OCI-LY1 (cell line): ENCODE data around the gene POU2AF1.

Experiments
- H2AFZ ChIP-seq: fragments of 200-600 bp; sonication (generic), shearing (Covaris generic); 2 replicates; pipeline ENCODE4 v1.6.0; 2014; ENCODE audit warnings: antibody characterized with exemption, mild to moderate bottlenecking, low read length
- H3F3A ChIP-seq: fragments of 200-600 bp; sonication (generic), shearing (Covaris generic); 2 replicates; pipeline ENCODE4 v1.6.0; 2014; ENCODE audit warnings: mild to moderate bottlenecking, antibody characterized with exemption, low read length, moderate library complexity; ENCODE audit not compliant: insufficient read depth
- H3K27ac ChIP-seq: fragments of 200-600 bp; sonication (generic); 2 replicates; pipeline ENCODE4 v1.5.1; 2014; ENCODE audit warnings: low read length, mixed run types, mild to moderate bottlenecking, low read depth; ENCODE audit not compliant: poor library complexity, severe bottlenecking
- H3K27me3 ChIP-seq: fragments of 200-600 bp; sonication (generic); 2 replicates; pipeline ENCODE4 v1.6.0; 2014; ENCODE audit warnings: antibody characterized with exemption, mild to moderate bottlenecking, low read length, moderate library complexity; ENCODE audit not compliant: insufficient read depth
- H3K36me3 ChIP-seq: fragments of 200-600 bp; sonication (generic); 2 replicates; pipeline ENCODE4 v1.6.1; 2014; ENCODE audit warnings: mild to moderate bottlenecking, antibody characterized with exemption, low read length, moderate library complexity, mixed read lengths; ENCODE audit not compliant: insufficient read depth
- H3K4me1 ChIP-seq: fragments of 200-600 bp; sonication (generic); 2 replicates; pipeline ENCODE4 v1.5.1; 2014; ENCODE audit warnings: mild to moderate bottlenecking, low read length, moderate library complexity; ENCODE audit not compliant: insufficient read depth, severe bottlenecking
- H3K4me2 ChIP-seq: fragments of 200-600 bp; sonication (generic), shearing (Covaris generic); 2 replicates; pipeline ENCODE4 v1.6.1; 2014; ENCODE audit warnings: low read length
- H3K4me3 ChIP-seq: fragments of 200-600 bp; sonication (generic); 2 replicates; pipeline ENCODE4 v1.5.1; 2014; ENCODE audit warnings: low read length, low read depth, mild to moderate bottlenecking, mixed read lengths; ENCODE audit not compliant: poor library complexity, severe bottlenecking
- H3K79me2 ChIP-seq: fragments of 200-600 bp; shearing (Covaris generic); 2 replicates; pipeline ENCODE4 v1.6.1; 2016; ENCODE audit warnings: mixed run types, low read length, mixed read lengths; ENCODE audit not compliant: insufficient read depth
- H3K9ac ChIP-seq: fragments of 200-600 bp; sonication (generic), shearing (Covaris generic); 2 replicates; pipeline ENCODE4 v1.6.1; 2014; ENCODE audit warnings: mild to moderate bottlenecking, low read length, mixed read lengths
- H3K9me2 ChIP-seq: fragments of 200-600 bp; sonication (generic), shearing (Covaris generic); 2 replicates; pipeline ENCODE4 v1.6.1; 2014; ENCODE audit warnings: low read depth, mild to moderate bottlenecking, low read length, mixed read lengths
- H3K9me3 ChIP-seq: fragments of 200-600 bp; shearing (Covaris generic); 2 replicates; pipeline ENCODE4 v1.6.1; 2014; ENCODE audit warnings: low read length, mixed read lengths
- H4K20me1 ChIP-seq: fragments of 200-600 bp; sonication (generic), shearing (Covaris generic); 2 replicates; pipeline ENCODE4 v1.6.0; 2016; ENCODE audit warnings: mild to moderate bottlenecking, low read length; ENCODE audit not compliant: insufficient read depth
- EZH2 ChIP-seq: fragments of 200-600 bp; sonication (generic), shearing (Covaris generic); IDR thresholded peaks from 2 replicates; pipeline ENCODE4 v1.8.0; 2017; ENCODE audit warnings: borderline replicate concordance, mixed run types, mild to moderate bottlenecking, antibody characterized with exemption, low read length, moderate library complexity, mixed read lengths
- TF ChIP-seq, protein P1 (sequence below): fragments of 200-600 bp; sonication (generic), shearing (Covaris generic); IDR thresholded peaks from 2 replicates; pipeline ENCODE4 v1.5.1; 2017; ENCODE audit warnings: mild to moderate bottlenecking, antibody characterized with exemption, low read length, moderate library complexity, mixed read lengths

The POU2AF1 gene

DNA sequence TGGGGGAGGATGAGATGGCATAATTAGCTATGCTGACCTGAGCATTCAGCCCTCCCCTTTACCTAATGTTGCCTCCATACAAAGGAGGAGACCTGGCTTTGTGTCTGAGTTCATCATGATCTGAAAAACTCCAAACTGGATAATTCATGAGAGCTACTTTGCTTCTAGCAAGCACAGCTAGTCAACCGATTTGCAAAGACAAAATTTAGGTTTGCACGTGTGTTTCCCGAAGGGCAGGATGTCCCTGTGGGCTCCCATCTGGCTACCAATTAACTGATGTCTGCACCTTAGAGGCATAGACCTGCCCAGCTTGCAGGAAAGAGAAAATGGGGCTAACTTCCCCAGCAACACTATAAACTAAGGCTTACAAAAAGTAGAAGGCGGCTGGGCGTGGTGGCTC, 42.2 kb upstream of the POU2AF1 start:
- H3F3A ChIP-seq: peaks cover 22% of the 10 kb centered on the region; the same call in 1 of the 2 replicates
- peak overlapping the region; percentile 98 for H3K27ac ChIP-seq
- TF ChIP-seq, protein P1, sequence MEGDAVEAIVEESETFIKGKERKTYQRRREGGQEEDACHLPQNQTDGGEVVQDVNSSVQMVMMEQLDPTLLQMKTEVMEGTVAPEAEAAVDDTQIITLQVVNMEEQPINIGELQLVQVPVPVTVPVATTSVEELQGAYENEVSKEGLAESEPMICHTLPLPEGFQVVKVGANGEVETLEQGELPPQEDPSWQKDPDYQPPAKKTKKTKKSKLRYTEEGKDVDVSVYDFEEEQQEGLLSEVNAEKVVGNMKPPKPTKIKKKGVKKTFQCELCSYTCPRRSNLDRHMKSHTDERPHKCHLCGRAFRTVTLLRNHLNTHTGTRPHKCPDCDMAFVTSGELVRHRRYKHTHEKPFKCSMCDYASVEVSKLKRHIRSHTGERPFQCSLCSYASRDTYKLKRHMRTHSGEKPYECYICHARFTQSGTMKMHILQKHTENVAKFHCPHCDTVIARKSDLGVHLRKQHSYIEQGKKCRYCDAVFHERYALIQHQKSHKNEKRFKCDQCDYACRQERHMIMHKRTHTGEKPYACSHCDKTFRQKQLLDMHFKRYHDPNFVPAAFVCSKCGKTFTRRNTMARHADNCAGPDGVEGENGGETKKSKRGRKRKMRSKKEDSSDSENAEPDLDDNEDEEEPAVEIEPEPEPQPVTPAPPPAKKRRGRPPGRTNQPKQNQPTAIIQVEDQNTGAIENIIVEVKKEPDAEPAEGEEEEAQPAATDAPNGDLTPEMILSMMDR: no peak
- TF ChIP-seq EZH2: no peak
- no peaks in the 10 kb centered on the region for H3K9me3 ChIP-seq
- H3K9me2 ChIP-seq: no peaks in the 10 kb centered on the region
- no peaks in the 10 kb centered on the region for H3K79me2 ChIP-seq
- H3K27me3 ChIP-seq: no peaks in the 10 kb centered on the region
- H4K20me1 ChIP-seq: no peaks in the 10 kb centered on the region
- H3K9ac ChIP-seq: peak overlapping the region; percentile 6; the same call in 1 of the 2 replicates
- H3K4me3 ChIP-seq: no peak overlapping the region
- no peak overlapping the region for H2AFZ ChIP-seq
- no peaks in the 10 kb centered on the region for H3K36me3 ChIP-seq
- H3K4me1 ChIP-seq: peaks cover 85% of the 10 kb centered on the region
- no peak overlapping the region; the same call in 1 of the 2 replicates for H3K4me2 ChIP-seq

DNA sequence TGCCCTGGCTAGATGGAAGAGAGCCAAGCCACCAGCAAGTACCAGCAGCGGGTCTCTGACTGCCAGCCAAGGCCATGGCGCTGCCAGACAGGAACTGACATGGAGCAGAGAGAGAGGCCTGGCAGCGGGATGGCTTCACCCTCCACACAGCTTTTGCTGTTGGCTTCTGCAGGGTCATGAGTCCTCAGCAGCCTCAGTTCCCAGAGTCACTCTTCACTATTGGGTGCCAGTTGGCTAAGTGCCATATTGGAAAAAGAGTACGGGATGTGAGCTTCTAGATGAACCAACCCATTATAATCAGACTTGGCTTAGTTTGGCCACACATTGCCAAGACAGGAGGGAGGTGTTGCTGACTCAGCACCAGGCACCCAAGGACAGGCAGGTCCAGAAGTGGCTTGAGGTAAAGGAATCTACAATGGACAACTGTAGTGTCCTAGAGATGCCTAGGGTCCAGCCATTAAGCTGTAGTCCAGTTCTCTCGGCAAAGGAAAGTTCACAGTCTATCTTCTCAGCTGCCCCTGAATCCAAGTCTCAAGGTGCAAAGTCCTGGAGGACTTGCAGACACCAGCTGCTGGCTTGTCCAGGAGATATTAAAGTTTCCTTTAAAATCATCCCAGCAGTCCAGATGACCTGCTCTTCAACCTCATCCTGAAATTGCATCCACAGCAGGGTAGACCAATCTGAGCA, 40.7 kb upstream of the POU2AF1 start:
- Histone ChIP-seq H3K4me3 (peak overlapping the region; percentile 52), H3K9ac (peak overlapping the region; percentile 79), H4K20me1 (no peaks in the 10 kb centered on the region), H3K9me3 (no peaks in the 10 kb centered on the region), H3K36me3 (no peaks in the 10 kb centered on the region), H3K4me1 (peaks cover 96% of the 10 kb centered on the region), H3K27me3 (no peaks in the 10 kb centered on the region), H3K27ac (peak overlapping the region; percentile 98), H3K4me2 (peak overlapping the region; percentile 66), H3K9me2 (no peaks in the 10 kb centered on the region), H3F3A (peaks cover 26% of the 10 kb centered on the region; the same call in 1 of the 2 replicates), H2AFZ (no peak overlapping the region), H3K79me2 (no peaks in the 10 kb centered on the region)
- no peak for TF ChIP-seq EZH2
- TF ChIP-seq, protein P1: no peak

DNA sequence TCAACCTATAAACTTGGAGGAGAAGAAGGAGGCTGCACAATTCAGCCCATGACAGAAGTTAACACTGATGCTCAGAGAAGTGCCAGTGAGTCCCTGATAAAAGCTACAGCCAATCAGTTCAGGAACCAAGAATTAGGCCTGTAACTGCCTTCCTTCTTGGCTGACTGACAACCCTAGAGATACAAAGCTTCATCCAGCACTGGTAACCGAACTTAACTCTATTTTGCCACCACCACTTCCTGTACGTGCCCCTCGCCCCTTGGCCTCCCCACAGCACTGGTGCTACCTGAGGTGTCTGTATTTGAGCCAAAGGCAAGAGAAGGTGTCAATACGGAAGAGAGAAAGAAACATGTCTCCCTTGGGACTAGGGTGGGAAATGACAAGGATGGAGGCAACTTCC, 40.1 kb upstream of the POU2AF1 start:
- H4K20me1 ChIP-seq: no peaks in the 10 kb centered on the region
- no peaks in the 10 kb centered on the region for H3K9me2 ChIP-seq
- H3K4me1 ChIP-seq: peaks cover 100% of the 10 kb centered on the region
- peak overlapping the region; percentile 98 for H3K27ac ChIP-seq
- no peaks in the 10 kb centered on the region for H3K27me3 ChIP-seq
- no peak overlapping the region for H2AFZ ChIP-seq
- peak overlapping the region; percentile 52 for H3K4me3 ChIP-seq
- no peaks in the 10 kb centered on the region for H3K36me3 ChIP-seq
- TF ChIP-seq EZH2: no peak
- TF ChIP-seq, protein P1: no peak
- H3K79me2 ChIP-seq: no peaks in the 10 kb centered on the region
- H3K9me3 ChIP-seq: no peaks in the 10 kb centered on the region
- H3F3A ChIP-seq: peaks cover 26% of the 10 kb centered on the region; the same call in 1 of the 2 replicates
- peak overlapping the region; percentile 79 for H3K9ac ChIP-seq
- peak overlapping the region; percentile 66 for H3K4me2 ChIP-seq
